Stimulated activated CD4-positive, alpha-beta T cell treated with anti-CD3 and anti-CD28 coated beads, Interleukin-4, amount 100 ng/mL, for 48 hours (primary cell): ENCODE measurements around the gene ATCAY.
"Not testable (repeated sequence)": the region's sequence is repeated elsewhere in the genome, so short reads cannot be mapped to it uniquely, and the experiment has no call there.

ENCODE experiments used
- DNase-seq, 2 donors: peaks; one replicate each; pipeline ENCODE4 v3.0.0-alpha.2; 2020; ENCODE audit warnings: low read depth in 2 of 2

Gene ATCAY

DNA sequence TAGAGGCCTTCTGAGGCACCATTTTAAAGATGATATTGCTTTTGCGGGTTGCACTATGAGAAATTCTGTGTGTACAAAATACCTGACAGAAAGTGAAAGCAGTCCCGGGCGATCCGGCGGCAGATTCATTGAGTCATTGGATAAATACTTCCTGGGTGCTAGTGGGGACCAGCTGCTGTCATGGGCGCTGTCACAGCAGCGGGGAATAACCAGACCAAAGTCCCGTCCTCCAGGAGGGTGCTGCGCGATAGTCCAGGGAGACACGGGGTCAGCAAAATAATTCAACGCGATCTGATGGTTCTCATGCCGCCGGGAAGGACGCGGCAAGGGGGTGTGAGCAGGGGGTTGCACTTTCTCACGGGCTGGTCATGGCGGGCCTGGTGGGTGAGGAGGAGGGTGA, 25.2 kb upstream of the ATCAY start:
- DNase-seq, result no peak

DNA sequence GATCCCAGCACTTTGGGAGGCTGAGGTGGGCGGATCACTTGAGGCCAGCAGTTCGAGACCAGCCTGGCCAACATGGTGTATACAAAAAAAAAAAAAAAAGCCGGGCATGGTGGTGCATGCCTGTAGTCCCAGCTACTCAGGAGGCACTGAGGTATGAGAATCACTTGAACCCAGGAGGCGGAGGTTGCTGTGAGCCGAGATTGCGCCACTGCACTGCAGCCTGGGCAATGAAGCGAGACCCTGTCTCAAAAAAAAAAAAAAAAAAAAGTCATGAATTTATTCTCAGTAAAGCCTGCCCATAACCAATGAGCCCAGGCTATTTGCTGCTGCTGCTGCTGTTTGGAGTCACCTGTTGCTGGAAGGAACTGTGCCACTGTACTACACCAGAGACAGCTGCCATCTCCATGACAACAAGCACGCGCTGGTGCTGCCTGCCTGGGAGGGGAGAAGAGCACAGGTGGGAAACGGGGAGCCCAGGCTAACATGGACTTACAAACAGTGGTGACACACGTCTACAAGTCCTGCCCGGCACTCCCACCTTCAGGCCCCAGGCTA, 23.0 kb upstream of the ATCAY start:
- DNase-seq, result no peak

DNA sequence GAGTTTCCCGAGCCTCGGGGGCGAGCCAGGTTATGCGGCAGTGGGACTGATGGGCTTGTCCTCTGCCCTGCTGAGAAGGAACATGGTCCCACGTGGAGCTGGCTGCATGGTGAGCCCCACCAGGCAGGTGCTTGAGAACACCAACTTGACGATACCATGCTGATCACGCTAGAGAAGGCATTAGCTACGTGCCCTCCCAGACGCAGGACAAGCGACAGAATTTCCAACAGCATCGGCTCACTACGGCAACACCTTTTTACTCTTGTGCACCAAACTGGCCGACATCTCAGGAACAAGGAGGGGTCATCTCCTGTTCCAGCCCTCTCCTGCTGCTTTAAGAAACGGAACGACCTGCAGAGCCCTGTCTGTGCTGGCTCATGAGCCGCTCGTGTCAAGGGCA, 20.0 kb upstream of the ATCAY start:
- DNase-seq, result no peak

DNA sequence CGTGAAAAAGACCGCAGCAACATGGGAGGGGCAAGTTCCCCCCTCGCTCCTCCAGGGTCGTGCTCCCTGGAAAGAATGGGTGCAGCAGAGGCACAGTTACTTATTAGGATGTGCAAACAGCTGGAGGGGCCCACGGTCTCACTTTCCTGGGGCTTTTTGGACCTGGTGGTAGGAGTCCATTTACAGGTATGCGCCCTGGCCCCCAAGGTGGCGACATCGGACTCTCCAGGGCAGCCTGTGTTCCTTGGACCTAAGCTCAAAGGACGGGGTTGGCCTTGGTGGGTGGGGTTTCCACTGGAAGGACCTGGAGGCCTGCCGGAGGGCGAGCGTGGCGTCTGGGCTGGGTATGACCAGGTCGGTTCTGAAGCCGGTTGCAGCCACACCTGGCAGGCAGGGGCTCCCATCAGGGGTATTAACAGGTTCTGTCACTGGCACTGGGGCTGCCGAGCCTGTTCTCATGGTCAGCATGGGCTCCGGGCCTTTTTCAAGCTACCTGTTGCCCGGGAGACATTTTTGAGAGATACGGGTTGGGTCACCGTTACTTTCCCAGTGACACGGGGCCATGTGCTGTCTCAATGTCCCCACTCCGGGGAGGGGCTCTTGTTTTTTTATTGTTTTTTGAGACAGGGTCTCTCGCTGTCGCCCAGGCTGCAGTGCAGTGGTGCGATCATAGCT, 17.5 kb upstream of the ATCAY start:
- no peak for DNase-seq

DNA sequence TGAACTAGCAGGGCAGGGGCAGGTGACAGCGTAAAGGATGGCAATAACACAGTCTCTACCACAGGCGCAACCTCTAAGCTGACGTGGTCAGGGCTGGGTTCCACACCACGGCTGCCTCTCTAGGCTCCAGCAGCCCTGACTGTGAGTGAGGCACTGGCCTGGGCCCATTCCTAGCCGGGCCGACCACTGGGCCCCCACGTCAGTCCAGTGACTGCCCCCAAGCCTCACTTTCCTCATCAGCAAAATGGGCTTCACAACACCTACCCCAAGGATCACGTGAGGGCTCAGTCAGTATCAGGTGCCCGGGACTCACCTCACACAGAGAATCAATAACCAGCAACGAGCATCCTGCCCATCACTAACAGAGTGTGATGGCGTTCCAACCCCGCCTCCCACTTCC, 16.8 kb upstream of the ATCAY start:
- no peak for DNase-seq

DNA sequence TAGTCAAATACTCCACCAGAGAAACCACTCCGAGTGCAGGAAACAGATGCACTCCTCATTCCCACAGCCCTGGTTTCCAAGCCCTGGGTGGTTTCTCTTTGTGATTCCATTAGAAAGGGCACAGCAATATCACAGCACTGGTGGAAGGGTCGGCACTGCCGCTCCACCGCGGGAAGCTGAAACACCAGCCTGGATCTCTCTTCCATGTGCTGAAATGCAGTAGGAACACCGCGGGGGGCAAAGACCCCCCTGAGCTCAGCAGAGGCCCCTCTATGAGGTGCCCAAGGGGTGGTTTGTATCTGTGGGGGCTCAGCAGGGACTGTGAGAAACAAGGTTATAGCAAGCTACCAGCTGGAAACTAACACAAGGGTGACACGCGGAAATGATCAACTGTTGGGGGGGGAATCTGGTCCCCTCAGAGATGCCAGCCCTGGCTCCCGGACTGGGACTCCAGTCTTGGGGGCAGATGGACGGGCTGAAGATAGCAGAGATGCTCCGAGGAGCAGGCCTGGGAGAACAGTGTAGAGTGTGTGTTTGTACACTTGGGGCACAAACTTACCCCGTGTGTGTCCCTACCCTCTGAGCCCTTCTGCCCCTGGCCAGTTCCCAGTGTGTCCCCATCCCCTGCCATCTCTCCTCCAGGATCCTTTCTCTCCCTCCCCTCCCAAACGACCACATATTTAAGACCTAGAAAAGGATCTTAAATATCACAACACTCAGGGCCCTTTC, 13.4 kb upstream of the ATCAY start:
- DNase-seq, result no peak

DNA sequence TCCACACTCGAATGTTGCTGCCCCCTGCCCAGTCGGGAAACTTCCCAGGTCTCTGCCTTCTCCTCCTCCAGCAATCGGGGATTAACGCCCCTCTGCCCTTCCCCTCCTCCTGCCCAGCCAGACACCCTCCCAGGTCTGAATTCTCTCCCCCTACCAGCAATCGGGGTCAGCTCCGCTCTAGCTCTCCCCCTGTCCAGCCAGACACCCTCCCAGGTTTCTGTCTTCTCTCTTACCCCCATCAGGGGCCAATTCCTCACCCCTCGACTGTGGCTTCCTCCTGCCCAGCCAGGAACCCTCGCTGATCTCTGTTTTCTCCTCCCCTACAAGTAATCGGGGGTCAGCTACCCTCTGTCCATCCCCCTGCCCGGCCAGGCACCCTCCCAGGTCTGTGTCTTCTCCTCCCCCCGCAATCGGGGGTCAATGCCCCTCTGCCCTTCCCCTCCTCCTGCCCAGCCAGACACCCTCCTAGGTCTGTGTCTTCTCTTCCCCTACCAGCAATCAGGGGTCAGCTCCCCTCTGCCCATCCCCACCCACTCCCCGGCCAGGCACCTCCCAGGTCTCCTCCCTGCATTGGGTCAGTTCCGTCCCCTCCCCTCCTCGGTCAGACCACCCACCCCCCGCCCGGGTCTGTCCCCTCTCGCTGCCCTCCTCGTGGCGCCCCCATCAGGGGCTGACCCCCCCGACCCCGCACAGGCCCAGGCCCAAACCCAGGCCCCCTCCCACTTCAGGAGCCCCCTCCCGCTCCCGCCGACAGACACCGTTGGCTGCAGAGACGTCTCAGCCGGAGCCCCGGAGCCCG, 12.3 kb upstream of the ATCAY start:
- DNase-seq, result no peak

DNA sequence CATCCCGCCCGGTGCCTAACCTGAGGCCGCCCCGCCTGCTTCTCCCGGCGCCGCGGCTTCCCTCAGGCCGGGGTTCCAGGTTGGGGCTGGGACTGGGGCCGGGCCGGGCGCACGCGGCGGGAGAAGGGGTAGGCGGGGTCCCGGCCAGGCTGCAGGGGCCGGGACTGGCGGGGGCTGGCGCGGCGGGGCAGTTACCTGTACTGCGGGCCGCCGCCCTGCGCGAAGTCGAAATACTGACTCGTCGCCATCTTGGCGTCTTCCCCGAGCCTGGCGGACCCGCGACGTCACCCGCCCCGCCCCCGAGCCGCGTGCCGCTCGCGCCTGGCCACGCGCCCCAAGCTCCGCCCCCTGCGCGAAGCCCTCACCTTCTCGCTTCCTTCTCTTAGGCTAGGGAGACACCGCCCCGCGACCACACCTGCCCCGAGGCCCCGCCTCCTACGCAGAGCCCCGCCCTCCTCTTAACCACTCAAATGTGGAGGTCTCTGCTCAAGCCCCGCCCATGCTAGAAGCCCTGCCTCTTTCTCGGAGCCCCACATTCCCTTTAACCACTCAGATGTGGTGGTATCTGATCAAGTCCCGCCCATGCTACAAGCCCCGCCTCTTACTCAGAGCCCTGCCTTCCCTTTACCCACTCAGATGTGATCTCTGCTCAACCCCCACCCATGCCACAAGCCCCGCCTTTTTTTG, 11.6 kb upstream of the ATCAY start, which contains the start of gene ZFR2:
Gene ZFR2 (minus strand): TSS at position 269 of the 687 bp plus-strand sequence. CDS start 21 bp downstream, at position 248.
- DNase-seq, result peak in 1 of 2 donors; percentile 12

DNA sequence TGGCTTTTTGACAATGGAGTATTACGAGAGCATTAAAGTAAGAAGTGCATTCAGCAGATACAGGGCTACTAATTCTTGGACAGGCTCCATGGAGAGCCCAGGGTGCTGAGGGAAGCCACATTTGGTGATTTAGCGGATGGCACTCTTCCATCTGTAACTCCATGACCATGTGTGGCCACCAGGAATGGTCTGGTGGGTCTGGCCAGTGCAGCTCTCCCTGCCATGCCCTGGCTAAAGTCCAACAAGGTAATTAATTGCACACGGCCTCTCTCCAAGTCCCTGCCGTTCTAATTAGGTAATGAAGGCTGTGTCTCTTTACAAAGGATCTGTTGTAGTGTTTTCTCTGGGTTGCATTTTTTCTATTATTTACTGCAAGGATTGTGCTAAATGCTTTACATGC, 7.3 kb upstream of the ATCAY start:
- no peak for DNase-seq

DNA sequence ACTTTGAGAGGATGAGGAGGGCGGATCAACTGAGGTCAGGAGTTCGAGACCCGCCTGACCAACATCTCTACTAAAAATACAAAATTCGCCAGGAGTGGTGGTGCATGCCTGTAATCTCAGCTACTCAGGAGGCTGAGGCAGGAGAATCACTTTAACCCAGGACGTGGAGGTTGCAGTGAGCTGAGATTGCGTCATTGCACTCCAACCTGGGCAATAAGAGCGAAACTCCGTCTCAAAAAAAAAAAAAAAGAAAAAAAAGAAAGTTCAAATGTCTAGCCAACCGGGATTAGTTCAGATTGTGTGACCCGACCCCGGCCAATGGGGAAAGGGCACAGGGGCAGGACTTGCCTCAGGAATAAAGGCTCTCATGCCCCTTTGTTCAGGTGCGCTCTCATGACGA, 5.8 kb upstream of the ATCAY start:
- DNase-seq, result not testable (repeated sequence)

DNA sequence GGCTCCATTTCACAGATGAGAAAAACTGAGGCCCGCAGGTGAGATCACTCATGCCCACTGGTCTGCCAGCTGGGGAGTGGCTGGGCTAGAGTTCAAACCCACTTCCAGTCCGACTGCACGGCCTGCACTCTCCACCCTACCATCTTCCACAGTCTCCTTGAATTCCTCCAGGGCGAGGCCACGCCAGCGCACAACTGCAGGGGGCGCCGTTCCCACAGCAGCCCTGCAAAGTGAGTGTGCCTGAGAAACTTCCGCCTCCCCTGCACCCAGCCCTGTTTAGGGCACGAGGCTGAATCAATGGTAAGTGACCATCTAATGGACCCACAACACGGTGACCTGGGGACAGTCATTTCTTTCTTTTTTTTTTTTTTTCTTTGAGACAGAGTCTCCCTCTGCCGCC, 829 bp upstream of the ATCAY start:
- DNase-seq, result no peak

DNA sequence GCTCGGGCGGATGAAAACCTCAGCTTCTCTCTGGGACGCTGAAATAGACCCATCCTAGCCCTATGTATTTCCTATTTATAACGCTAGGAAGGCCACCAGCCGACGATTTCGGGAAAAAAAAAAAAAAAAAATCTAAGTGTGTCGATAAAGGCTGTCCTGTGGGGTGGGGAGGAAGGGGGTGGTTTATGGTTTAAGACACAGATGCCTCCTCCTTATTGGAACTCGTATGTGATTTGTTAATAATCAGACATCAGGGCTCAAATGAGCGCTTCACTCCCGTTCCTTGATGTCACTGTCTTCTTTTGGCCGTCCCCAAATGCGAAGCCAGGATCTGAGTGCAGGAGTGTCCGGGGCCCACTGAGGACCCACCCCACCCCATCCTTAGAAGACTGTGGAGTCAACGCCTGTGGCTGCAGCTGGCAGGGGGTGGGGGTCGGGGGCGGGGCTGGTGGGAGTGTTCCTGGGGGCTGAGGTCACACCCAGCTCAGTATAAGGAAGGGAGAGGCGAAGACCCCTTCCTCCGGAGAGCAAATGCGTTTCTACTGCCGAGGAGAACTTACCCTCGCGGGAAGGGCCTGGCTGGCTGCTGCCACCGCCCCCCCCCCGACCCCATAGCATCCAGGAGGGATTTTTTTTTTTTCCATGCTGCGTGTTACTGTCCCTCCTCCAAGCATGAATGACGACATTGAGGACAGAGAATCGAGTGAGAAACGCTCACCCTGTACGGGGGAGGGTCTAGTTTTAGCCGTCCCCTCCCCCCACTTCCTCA, 971 bp downstream of the ATCAY start:
- DNase-seq, result no peak

DNA sequence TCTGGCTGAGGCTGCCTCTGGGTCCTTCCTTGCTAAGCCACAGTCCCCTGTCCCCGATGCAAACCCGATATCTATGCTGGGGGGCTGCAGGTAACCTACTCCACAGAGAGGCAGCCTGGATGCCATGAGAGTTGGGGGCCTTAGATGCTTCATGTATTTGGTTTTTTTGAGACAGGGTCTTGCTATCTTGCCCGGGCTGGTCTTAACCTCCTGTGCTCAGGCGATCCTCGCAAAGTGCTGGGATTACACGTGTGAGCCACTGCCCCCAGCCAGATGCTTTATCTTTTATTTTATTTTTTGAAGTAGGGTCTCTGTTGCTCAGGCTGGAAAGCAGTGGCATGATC, 1.5 kb downstream of the ATCAY start:
- DNase-seq, result no peak

DNA sequence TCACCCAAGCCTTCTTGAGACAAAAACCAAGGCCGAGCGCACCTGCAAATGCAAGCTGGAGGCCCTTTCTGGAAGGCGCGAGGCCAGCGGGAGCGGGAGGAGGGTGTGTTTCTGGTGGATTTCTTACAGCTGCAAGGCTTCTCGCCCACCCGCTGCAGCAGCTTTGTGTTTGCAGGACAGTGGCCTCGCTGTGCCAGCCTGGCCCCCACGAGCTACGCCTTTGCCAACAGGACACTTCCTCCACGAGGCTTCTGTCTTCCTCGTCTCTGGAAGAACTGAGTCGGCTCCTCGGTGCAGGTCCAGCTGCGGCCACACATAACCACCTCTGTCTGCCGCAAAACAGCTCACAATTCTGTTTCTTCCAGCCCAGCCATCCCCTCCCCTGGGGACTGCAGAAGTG, 10.1 kb downstream of the ATCAY start:
- no peak for DNase-seq

DNA sequence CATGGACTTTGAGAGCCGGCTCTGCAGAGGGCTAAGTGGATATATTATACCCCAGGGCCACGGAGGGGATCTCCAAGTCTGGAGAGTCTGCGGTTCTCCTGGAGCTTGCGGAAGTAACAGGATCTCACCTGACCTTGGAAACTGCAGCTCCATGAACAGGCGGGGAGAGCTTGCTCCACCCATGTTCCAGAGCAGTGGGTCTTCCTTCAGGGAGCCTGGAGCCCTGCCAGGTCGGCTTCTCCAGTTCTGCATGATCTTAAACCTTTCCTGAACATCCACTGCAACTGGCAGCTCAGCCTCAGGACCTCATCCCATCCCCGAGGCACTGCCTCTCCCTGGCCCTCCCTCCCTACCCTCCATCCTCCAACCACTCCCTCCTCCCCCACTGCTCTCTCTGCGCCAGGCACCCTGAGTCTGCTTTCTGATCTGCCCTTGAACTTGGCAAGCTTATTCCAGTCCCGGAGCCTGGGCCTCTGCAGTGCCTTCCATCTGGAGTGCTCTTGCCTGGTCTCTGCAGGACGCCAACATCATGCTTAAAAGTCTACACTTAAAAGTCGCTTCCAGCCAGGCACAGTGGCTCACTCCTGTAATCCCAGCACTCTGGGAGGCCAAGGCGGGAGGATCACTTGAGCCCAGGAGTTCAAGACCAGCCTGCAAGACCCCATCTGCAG, 13.2 kb downstream of the ATCAY start:
- DNase-seq, result no peak

DNA sequence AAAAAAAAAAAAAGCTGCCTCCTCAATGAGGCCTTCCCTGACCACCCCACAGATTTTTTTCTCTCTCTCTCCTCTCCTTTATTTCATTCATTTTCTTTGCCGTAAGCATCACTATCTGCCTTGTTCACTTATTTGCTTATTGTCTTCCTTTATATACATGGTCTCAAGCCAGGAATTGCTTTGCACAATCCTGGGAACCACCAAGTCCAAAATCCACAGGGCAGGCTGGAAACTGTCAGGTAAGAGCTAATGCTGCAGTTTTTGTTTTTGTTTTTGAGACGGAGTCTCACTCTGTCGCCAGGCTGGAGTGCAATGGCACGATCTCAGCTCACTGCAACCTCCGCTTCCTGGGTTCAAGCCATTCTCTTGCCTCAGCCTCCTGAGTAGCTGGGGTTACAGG, 14.5 kb downstream of the ATCAY start:
- DNase-seq, result not testable (repeated sequence)

DNA sequence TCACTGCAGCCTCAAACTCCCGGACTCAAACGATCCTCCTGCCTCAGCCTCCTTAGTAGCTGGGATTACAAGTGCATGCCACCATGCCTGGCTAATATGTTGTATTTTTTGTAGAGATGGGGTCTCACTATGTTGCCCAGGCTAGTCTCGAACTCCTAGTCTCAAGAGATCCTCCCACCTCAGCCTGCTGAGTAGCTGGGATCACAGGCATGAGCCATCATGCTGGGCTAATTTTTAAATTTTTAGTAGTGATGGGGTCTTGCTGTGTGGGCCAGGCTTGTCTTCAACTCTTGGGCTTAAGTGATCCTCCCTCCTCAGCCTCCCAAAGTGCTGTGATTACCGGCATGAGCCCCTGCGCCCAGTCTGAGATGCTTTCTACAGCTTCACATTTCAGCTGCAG, 15.3 kb downstream of the ATCAY start:
- DNase-seq, result no peak

DNA sequence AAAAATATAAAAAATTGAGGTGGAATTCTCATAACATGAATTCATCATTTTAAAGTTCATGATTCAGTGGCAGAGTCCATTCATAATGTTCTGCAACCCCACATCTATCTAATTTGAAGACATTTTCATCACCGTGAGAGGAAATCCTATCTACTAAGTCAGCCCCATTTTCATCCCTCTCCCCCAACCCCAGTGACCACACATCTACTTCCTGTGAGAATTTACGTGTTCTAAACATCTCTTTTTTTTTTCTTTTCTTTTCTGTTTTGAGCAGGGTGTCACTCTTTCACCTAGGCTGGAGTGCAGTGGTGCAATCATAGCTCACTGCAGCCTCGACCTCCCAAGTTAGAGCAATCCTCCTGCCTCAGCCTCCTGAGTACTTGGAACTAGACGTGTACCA, 17.5 kb downstream of the ATCAY start:
- DNase-seq, result no peak

DNA sequence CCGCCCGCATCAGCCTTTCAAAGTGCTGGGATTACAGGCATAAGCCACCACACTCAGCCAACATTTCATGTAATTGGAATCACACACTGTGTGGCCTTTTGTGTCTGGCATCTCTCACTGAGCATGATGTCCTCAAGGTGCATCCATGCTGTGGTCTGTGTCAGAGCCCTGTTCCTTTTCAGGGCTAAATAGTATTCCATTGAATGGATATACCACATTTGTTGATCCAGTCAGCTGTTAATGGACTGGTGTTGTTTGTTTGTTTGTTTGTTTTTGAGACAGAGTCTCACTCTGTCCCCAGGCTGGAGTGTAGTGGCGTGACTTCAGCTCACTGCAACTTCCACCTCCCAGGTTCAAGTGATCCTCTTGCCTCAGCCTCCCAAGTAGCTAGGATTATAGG, 17.9 kb downstream of the ATCAY start:
- DNase-seq, result no peak

DNA sequence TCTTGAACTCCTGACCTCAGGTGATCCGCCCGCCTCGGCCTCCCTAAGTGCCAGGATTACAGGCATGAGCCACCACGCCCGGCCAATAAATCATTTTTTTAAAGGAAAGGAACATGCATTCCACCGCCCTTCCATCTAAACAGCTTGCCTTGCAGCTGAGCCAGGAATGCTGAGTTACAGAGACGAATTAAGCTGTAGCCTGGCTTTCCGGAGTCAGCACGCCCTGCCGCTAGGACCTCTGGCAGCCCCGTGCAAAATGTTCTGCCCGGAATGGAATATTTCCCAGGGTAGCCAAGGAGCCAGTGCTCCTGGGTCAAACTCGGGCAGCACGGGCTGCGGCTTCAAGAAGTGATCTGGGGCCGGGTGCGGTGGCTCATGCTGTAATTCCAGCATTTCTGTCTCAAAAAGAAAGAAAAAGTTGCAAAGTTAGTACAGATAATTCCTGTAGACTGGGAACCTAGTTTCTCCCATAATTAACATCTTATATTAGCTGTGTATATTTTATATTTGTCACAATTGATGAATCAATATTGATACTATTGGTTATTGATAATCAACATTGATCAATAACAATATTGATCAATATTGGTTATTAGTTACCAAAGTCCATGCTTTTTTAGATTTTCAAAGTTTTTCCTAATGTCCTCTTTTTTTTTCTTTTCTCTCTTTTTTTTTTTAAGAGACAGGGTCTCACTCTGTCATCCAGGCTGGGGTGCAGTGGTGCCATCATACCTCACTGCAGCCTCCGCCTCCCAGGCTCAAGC, 19.2 kb downstream of the ATCAY start:
- DNase-seq, result no peak
